Measurements from ENCODE around the gene FAM193B. TPM values are rescaled to one million over a fixed set of nuclear protein-coding genes. Genes with fewer than 3 reads are reported as not detected.

FAM193B gene
- total and polyA plus RNA-seq, 2 of the 13 experiments (the other 11 are each of a cell fraction or from before 2014, with no cell fraction given), result 21.2 to 40.9 TPM

DNA sequence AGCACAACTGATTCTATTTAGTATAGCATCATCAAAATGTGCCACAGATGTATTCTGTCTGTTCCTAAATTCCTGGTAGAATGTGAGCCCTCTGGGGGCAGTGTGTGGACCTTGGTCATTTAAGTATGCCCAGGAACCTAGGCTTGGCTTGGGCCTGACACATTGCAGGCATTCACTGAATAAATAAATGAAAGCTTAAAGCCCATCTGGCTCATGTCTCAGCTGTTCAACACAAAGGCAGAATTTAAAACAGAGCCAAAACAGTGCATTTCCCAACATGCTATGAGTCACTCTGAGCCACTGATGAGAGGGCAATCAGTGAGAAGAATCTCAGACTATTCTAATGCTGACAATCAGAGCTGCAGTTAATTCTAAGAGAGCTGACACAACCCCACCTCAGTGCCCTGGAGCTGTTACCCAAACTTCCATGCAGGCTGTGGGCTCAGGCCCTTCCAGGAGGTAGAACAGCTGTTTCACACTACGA lies 8.1 kb downstream of the FAM193B start (continued):
- TF ChIP-seq SOX13 (IDR thresholded peaks at IDR 0.05) (no peak), SOX13 (CRISPR knock-in tag; conservative IDR thresholded peaks at IDR 0.05 in 1 of 2, IDR thresholded peaks at IDR 0.05 in 1 of 2) (peak in 1 of 2 experiments; percentile 77; a peak in 2 of 4 replicates), ATF7-NPFF (CRISPR knock-in tag; IDR thresholded peaks at IDR 0.05; ENCODE audit: low read depth) (no peak), AGO1 (IDR thresholded peaks at IDR 0.05; ENCODE audit: low read depth, low read length, poor library complexity, severe bottlenecking) (no peak), JUND (CRISPR knock-in tag; IDR thresholded peaks at IDR 0.05) (peak; percentile 69), ZBTB42 (CRISPR knock-in tag; IDR thresholded peaks at IDR 0.05) (no peak), PRMT3 (CRISPR knock-in tag; IDR thresholded peaks at IDR 0.05; ENCODE audit: borderline replicate concordance, low read depth) (no peak), THAP11 (CRISPR knock-in tag; IDR thresholded peaks at IDR 0.05) (peak; percentile 42), NR3C1 (CRISPR knock-in tag; IDR thresholded peaks at IDR 0.05) (no peak), DNMT1 (CRISPR knock-in tag; IDR thresholded peaks at IDR 0.05) (no peak), GABPB1 (CRISPR knock-in tag; IDR thresholded peaks at IDR 0.05) (no peak), SMAD1 (CRISPR knock-in tag; IDR thresholded peaks at IDR 0.05; ENCODE audit: borderline replicate concordance, low read depth) (no peak)
- TF ChIP-seq, protein P1, sequence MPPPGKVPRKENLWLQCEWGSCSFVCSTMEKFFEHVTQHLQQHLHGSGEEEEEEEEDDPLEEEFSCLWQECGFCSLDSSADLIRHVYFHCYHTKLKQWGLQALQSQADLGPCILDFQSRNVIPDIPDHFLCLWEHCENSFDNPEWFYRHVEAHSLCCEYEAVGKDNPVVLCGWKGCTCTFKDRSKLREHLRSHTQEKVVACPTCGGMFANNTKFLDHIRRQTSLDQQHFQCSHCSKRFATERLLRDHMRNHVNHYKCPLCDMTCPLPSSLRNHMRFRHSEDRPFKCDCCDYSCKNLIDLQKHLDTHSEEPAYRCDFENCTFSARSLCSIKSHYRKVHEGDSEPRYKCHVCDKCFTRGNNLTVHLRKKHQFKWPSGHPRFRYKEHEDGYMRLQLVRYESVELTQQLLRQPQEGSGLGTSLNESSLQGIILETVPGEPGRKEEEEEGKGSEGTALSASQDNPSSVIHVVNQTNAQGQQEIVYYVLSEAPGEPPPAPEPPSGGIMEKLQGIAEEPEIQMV (CRISPR knock-in tag; IDR thresholded peaks at IDR 0.05; ENCODE audit: low read depth), result no peak
- TF ChIP-seq, protein P2, sequence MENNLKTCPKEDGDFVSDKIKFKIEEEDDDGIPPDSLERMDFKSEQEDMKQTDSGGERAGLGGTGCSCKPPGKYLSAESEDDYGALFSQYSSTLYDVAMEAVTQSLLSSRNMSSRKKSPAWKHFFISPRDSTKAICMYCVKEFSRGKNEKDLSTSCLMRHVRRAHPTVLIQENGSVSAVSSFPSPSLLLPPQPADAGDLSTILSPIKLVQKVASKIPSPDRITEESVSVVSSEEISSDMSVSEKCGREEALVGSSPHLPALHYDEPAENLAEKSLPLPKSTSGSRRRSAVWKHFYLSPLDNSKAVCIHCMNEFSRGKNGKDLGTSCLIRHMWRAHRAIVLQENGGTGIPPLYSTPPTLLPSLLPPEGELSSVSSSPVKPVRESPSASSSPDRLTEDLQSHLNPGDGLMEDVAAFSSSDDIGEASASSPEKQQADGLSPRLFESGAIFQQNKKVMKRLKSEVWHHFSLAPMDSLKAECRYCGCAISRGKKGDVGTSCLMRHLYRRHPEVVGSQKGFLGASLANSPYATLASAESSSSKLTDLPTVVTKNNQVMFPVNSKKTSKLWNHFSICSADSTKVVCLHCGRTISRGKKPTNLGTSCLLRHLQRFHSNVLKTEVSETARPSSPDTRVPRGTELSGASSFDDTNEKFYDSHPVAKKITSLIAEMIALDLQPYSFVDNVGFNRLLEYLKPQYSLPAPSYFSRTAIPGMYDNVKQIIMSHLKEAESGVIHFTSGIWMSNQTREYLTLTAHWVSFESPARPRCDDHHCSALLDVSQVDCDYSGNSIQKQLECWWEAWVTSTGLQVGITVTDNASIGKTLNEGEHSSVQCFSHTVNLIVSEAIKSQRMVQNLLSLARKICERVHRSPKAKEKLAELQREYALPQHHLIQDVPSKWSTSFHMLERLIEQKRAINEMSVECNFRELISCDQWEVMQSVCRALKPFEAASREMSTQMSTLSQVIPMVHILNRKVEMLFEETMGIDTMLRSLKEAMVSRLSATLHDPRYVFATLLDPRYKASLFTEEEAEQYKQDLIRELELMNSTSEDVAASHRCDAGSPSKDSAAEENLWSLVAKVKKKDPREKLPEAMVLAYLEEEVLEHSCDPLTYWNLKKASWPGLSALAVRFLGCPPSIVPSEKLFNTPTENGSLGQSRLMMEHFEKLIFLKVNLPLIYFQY (CRISPR knock-in tag; IDR thresholded peaks at IDR 0.05; ENCODE audit: borderline replicate concordance), result no peak
- TF ChIP-seq, protein P3, sequence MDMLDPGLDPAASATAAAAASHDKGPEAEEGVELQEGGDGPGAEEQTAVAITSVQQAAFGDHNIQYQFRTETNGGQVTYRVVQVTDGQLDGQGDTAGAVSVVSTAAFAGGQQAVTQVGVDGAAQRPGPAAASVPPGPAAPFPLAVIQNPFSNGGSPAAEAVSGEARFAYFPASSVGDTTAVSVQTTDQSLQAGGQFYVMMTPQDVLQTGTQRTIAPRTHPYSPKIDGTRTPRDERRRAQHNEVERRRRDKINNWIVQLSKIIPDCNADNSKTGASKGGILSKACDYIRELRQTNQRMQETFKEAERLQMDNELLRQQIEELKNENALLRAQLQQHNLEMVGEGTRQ (IDR thresholded peaks at IDR 0.05; ENCODE audit: low read depth, low read length), result no peak
- TF ChIP-seq, protein P3 (CRISPR knock-in tag; IDR thresholded peaks at IDR 0.05; ENCODE audit: borderline replicate concordance), result no peak
- TF ChIP-seq, protein P4, sequence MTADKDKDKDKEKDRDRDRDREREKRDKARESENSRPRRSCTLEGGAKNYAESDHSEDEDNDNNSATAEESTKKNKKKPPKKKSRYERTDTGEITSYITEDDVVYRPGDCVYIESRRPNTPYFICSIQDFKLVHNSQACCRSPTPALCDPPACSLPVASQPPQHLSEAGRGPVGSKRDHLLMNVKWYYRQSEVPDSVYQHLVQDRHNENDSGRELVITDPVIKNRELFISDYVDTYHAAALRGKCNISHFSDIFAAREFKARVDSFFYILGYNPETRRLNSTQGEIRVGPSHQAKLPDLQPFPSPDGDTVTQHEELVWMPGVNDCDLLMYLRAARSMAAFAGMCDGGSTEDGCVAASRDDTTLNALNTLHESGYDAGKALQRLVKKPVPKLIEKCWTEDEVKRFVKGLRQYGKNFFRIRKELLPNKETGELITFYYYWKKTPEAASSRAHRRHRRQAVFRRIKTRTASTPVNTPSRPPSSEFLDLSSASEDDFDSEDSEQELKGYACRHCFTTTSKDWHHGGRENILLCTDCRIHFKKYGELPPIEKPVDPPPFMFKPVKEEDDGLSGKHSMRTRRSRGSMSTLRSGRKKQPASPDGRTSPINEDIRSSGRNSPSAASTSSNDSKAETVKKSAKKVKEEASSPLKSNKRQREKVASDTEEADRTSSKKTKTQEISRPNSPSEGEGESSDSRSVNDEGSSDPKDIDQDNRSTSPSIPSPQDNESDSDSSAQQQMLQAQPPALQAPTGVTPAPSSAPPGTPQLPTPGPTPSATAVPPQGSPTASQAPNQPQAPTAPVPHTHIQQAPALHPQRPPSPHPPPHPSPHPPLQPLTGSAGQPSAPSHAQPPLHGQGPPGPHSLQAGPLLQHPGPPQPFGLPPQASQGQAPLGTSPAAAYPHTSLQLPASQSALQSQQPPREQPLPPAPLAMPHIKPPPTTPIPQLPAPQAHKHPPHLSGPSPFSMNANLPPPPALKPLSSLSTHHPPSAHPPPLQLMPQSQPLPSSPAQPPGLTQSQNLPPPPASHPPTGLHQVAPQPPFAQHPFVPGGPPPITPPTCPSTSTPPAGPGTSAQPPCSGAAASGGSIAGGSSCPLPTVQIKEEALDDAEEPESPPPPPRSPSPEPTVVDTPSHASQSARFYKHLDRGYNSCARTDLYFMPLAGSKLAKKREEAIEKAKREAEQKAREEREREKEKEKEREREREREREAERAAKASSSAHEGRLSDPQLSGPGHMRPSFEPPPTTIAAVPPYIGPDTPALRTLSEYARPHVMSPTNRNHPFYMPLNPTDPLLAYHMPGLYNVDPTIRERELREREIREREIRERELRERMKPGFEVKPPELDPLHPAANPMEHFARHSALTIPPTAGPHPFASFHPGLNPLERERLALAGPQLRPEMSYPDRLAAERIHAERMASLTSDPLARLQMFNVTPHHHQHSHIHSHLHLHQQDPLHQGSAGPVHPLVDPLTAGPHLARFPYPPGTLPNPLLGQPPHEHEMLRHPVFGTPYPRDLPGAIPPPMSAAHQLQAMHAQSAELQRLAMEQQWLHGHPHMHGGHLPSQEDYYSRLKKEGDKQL (CRISPR knock-in tag; IDR thresholded peaks at IDR 0.05; ENCODE audit: low read depth), result no peak
